ENCODE measurements around the gene CEP170B.

DNA sequence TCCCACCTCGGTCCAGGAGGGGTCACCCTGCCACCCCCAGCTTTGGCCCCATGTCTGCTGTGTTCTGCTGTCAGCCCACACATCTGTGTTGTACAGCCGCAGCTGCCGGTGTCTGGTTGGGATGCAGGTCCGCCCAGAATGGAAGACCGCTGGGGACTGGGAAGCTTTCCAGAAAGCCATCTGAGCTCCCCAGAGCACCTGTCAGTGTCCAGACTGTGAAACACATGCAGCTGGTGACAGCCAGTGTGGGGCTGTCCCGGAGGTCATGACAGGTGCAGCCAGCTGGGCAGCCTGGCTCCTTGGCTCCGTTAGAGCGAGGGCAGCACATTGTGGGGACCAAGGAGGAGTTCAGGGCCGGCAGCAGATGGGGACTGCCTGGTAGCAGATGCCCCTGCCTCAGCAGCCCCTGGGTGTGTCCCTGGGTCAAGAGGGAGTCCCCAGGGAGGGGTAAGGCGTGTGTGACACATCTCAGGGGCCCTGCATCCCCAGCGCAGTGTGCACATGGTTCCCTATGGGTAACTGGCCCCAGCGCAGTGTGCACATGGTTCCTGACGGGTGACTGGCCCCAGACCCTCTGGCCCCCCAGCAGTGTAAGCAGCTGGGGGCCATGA is 16.4 kb downstream of the CEP170B start:
- TF ChIP-seq, protein P1, sequence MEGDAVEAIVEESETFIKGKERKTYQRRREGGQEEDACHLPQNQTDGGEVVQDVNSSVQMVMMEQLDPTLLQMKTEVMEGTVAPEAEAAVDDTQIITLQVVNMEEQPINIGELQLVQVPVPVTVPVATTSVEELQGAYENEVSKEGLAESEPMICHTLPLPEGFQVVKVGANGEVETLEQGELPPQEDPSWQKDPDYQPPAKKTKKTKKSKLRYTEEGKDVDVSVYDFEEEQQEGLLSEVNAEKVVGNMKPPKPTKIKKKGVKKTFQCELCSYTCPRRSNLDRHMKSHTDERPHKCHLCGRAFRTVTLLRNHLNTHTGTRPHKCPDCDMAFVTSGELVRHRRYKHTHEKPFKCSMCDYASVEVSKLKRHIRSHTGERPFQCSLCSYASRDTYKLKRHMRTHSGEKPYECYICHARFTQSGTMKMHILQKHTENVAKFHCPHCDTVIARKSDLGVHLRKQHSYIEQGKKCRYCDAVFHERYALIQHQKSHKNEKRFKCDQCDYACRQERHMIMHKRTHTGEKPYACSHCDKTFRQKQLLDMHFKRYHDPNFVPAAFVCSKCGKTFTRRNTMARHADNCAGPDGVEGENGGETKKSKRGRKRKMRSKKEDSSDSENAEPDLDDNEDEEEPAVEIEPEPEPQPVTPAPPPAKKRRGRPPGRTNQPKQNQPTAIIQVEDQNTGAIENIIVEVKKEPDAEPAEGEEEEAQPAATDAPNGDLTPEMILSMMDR (IDR thresholded peaks at IDR 0.05; ENCODE audit: low read depth, low read length, poor library complexity, severe bottlenecking), result no peak
- no peak for TF ChIP-seq EZH2phosphoT487 (IDR thresholded peaks at IDR 0.05; ENCODE audit: borderline replicate concordance, low read length)
